ENCODE results near the gene DMRTC2.

The DMRTC2 gene

GRCh38 chr19:41870401-41870873 is 25.6 kb downstream of the DMRTC2 start (continued):
- TF ChIP-seq ZNF600 (tag by site-specific recombination; IDR thresholded peaks at IDR 0.05) (peak; percentile 83), IKZF3 (tag by site-specific recombination; IDR thresholded peaks at IDR 0.05) (0 out of 2 replicates have a peak, but pooled peaks have one; percentile 8)

DNA sequence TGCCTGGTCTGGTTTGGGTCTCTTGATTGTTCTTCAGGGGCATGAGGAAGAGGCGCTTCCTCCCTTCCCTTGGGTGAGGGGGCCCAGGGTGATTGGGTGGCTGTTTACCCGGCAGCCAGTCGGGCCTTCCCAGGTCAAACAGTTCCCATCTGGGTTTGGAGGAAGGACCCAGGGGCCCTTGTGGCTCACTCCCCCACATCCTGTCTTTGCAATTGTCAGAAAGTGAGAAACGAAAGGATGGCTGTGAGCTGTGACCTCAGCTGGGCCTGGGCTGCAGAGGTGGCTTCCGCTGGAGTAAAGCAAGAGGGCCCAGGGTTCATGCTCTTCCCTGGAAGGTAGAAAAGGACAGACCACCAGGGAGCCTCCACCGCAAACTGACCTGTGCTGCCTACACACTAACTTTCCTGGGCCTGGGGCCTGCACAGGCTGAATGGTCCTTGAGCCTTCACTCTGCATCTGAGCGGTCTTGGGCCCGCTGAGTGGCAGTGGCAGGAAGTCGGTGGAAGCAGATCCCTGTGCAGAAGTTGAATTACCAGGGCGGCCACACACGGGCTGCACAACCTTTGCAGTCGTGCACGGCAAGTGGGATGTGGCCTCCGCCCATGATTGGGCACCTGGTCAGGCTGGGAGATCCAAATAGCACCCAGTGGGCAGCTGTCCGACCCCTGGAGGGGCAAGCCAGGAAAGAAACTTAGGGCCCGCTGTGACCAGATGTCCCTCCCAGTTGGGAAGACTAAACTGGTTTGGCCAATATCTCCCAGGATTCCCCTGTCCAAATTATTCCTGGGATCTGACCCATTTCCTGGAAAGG is 26.9 kb downstream of the DMRTC2 start:
- Histone ChIP-seq H3K4me1 (ENCODE audit: control insufficient read depth, insufficient read depth, low read length) (no peaks in the 10 kb centered on the region; the same call in 1 of the 2 replicates), H3K9me3 (ENCODE audit: control insufficient read depth, insufficient read depth, low read depth, low read length) (no peaks in the 10 kb centered on the region), H3K27ac (ENCODE audit: extremely low read depth, low read depth, low read length) (peak overlapping the region; percentile 54), H3K36me3 (ENCODE audit: control insufficient read depth in 2 of 2, insufficient read depth in 1 of 2, low read length in 2 of 2) (peaks cover 47 to 56% of the 10 kb centered on the region in 2 experiments), H3K4me3 (ENCODE audit: low read depth, low read length) (no peak overlapping the region)
- TF ChIP-seq PATZ1 (tag by site-specific recombination; IDR thresholded peaks at IDR 0.05): 0 out of 2 replicates have a peak, but pooled peaks have one; percentile 31
- TF ChIP-seq, protein P1, sequence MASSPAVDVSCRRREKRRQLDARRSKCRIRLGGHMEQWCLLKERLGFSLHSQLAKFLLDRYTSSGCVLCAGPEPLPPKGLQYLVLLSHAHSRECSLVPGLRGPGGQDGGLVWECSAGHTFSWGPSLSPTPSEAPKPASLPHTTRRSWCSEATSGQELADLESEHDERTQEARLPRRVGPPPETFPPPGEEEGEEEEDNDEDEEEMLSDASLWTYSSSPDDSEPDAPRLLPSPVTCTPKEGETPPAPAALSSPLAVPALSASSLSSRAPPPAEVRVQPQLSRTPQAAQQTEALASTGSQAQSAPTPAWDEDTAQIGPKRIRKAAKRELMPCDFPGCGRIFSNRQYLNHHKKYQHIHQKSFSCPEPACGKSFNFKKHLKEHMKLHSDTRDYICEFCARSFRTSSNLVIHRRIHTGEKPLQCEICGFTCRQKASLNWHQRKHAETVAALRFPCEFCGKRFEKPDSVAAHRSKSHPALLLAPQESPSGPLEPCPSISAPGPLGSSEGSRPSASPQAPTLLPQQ (tag by site-specific recombination; IDR thresholded peaks at IDR 0.05): peak; percentile 4; the same call in 1 of the 2 replicates
- TF ChIP-seq ZBTB17 (tag by site-specific recombination; IDR thresholded peaks at IDR 0.05): peak; percentile 47
- TF ChIP-seq ZNF146 (tag by site-specific recombination; IDR thresholded peaks at IDR 0.05): 0 out of 2 replicates have a peak, but pooled peaks have one; percentile 13
- TF ChIP-seq ZFP69B (tag by site-specific recombination; IDR thresholded peaks at IDR 0.05): 0 out of 2 replicates have a peak, but pooled peaks have one; percentile 42
- peak; percentile 85; the same call in 1 of the 2 replicates for TF ChIP-seq IKZF3 (tag by site-specific recombination; IDR thresholded peaks at IDR 0.05)
- no peak for TF ChIP-seq FEZF1 (tag by site-specific recombination; IDR thresholded peaks at IDR 0.05)
- no peak for TF ChIP-seq ZBTB11 (tag by site-specific recombination; conservative IDR thresholded peaks at IDR 0.05; ENCODE audit: low read depth)
- TF ChIP-seq SP7 (tag by site-specific recombination; IDR thresholded peaks at IDR 0.05): no peak
- 0 out of 2 replicates have a peak, but pooled peaks have one; percentile 3 for TF ChIP-seq ZBTB6 (tag by site-specific recombination; IDR thresholded peaks at IDR 0.05)
- peak; percentile 31 for TF ChIP-seq ZNF335 (tag by site-specific recombination; conservative IDR thresholded peaks at IDR 0.05)
- TF ChIP-seq ZBTB48 (tag by site-specific recombination; IDR thresholded peaks at IDR 0.05): peak; percentile 10; the same call in 1 of the 2 replicates
- TF ChIP-seq BCL6B (tag by site-specific recombination; IDR thresholded peaks at IDR 0.05): 0 out of 2 replicates have a peak, but pooled peaks have one; percentile 27
- TF ChIP-seq ZNF2 (tag by site-specific recombination; IDR thresholded peaks at IDR 0.05): 0 out of 2 replicates have a peak, but pooled peaks have one; percentile 29
- TF ChIP-seq GLIS2 (tag by site-specific recombination; IDR thresholded peaks at IDR 0.05): 0 out of 2 replicates have a peak, but pooled peaks have one; percentile 30
- peak; percentile 45 for TF ChIP-seq ZIC2 (tag by site-specific recombination; IDR thresholded peaks at IDR 0.05)
- peak; percentile 82 for TF ChIP-seq ZNF600 (tag by site-specific recombination; IDR thresholded peaks at IDR 0.05)
- TF ChIP-seq SP2 (tag by site-specific recombination; IDR thresholded peaks at IDR 0.05): peak; percentile 24; the same call in 1 of the 2 replicates
- no peak for TF ChIP-seq ZNF394 (tag by site-specific recombination; IDR thresholded peaks at IDR 0.05; ENCODE audit: borderline replicate concordance)
- no peak for TF ChIP-seq ZNF169 (tag by site-specific recombination; IDR thresholded peaks at IDR 0.05)
- peak; percentile 13; the same call in 1 of the 2 replicates for TF ChIP-seq ZNF37A (tag by site-specific recombination; IDR thresholded peaks at IDR 0.05)
- peak; percentile 60; the same call in 1 of the 2 replicates for TF ChIP-seq ZFP37 (tag by site-specific recombination; IDR thresholded peaks at IDR 0.05)
- ChIA-PET POLR2A (interaction anchor here (0.6 to 7.2 kb wide), 7 partner anchors 8 to 500 kb away, joined by 3 to 118 read pairs (median 22); partner anchors contain the start of genes ARHGEF1, RABAC1 and RPS19), CTCF (interaction anchor here (0.7 to 5.9 kb wide), 15 partner anchors 9 to 163 kb away, joined by 3 to 73 read pairs (median 10); partner anchors contain the start of genes RABAC1 and RPS19)
